HuH-7 (cell line): ENCODE results near the gene ATP1A2.
"Not testable (repeated sequence)": the region's sequence is repeated elsewhere in the genome, so short reads cannot be mapped to it uniquely, and the experiment has no call there.

Experiments used
- DNase-seq: peaks from one replicate; pipeline ENCODE4 v3.0.0; 2011; ENCODE audit warnings: low spot score

The ATP1A2 gene

DNA sequence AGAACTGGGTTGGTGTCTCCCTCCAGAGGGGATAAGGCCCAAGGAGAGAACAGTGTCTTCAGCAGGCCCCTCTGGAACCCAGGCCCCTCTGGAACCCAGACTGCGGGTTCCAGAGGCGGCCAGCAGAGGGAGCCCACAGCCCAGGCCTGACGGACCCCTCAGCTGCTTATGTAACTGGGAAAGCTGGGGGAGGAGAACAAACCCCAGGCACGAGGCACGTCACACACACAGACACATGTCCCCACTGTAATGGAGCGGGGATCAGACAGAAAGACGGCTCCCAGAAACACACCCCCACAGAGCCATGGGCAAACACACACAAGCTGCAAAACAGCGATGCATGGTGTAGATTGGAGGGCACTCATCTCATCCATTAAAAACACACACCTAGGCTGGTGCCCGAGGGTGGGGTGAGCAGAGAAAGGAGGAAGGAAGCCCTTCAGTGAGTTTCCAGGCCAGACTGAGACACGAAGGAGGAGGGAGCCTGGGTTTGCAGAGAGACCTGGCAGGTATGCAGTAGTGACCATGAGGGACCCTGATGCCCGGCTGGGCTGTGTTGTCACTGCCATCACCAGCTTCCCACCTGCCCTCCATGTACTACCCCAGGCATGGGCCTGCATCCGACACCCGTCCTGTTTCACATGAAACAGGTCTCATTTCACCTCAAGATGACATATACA lies 14.4 kb upstream of the ATP1A2 start:
- DNase-seq: peak; percentile 88

DNA sequence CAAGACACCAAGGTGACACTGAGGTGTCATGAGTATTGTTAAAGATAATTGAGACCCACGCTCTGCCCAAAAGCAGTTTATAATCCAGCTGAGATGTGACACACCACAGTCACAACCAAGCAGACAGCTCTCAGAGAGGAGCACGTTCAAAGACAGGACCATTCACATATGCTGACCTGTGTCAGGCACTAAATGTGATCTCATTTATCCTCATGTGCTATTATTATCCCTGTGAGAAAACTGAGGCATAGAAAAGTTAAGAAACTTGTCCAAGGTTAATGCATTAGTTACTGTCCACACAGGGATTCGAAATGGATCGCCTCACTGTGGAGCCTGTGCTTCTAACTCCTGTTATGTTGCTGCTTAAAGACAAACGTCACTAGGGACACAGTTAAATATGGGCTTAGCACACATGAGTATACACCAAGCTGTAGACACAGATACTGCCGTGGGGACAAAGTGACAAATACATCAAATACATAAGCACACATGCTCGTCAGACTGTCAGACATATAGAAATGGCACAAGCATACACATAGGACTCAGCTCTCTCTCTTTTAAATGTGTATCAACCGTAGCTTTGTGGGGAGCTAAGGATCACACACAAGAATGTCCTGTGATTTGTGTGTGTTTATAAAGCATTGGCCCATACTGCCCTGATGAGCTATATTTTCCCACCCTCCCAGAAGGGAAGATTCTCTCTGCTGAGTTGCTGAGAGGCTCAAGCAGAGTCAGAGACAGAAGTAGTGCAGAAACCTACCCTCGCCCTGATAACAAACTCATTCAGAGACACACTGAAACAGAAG lies 13.6 kb upstream of the ATP1A2 start:
- no peak for DNase-seq

DNA sequence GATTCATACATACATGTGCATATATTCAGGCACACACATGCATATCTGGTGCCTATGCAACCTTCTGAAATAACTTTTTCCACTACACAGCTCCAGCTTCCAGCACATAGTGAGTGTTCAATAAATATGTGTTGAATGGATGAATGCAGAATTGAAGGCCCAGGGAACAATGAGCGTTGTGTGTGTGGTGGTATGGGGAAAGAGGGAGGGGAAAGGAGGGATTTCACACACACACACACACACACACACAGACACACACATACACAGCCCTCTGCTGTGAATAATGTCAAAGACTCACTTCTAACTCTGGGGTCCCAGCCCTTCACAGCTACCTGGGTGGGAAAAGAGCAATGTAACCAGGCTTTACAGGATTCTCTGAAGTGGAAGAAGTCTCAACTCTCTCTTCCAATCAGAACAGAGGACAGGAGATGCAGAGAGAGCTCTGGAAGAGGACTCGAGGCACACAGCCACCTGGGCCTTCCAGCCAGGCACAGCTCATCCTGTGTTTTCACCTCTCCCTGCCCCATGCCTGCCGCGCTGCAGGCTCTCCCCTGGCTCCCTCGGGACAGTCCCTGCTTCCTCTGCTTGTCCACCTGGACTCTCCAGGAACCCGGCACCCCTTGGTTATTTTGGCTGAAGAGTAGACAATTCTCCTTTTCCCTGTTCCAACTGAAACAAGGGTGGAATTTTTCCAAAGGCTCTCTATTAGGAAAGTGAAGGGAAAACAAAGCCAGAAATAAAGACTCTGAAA lies 11.7 kb upstream of the ATP1A2 start:
- no peak for DNase-seq

DNA sequence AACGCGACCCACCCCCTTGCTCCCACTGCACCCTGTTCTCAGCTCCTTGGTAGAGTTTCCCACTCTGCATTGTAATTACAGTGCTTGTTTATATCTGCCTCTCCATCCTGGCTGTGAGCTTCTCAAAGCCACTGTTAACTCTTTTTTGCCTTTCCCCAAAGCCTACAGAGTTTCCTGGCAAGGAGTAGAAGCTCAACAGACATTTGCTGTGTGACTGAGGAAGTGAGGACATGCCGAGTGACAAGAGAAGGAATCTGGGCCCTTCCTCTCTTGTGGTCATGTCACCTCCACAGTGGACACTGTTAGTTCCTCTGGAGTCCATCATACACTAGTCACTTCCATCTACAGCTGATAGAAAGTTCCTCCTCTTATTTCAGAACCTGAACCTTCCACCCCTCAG lies 11.1 kb upstream of the ATP1A2 start:
- no peak for DNase-seq

DNA sequence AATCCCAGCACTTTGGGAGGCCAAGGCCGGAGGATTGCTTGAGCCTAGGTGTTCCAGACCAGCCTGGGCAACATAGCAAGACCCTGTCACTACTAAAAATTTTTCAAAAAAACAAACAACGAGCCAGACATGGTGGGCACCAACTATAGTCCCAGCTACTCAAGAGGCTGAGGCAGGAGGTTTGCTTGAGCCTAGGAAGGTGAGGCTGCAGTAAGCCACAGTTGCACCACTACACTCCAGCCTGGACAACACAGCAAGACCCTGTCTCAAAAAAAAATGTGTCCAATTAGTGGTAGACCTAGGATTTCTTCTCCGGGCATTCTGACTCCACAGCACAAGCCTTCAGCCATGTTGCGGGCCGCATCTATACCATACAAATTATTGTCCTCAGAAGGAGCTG lies 10.4 kb upstream of the ATP1A2 start:
- no peak for DNase-seq

DNA sequence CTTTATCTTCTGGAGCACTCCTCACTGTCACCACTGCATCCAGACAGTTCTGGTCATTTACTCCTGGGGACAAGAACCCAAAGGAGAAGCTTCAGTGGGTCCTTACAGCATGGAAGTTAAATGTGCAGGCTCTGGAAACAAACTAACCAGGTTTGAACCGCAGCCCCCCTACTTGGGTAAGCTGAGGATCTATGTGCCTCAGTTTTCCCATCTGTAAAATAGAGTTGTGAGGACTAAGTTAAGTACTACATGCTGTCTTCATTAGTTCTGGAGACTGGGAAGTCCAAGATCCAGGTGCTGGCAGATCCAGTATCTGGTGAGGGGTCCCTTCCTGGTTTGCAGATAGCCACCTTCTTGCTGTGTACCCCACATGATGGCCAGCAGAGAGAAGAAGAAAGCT lies 8.0 kb upstream of the ATP1A2 start:
- DNase-seq: no peak

DNA sequence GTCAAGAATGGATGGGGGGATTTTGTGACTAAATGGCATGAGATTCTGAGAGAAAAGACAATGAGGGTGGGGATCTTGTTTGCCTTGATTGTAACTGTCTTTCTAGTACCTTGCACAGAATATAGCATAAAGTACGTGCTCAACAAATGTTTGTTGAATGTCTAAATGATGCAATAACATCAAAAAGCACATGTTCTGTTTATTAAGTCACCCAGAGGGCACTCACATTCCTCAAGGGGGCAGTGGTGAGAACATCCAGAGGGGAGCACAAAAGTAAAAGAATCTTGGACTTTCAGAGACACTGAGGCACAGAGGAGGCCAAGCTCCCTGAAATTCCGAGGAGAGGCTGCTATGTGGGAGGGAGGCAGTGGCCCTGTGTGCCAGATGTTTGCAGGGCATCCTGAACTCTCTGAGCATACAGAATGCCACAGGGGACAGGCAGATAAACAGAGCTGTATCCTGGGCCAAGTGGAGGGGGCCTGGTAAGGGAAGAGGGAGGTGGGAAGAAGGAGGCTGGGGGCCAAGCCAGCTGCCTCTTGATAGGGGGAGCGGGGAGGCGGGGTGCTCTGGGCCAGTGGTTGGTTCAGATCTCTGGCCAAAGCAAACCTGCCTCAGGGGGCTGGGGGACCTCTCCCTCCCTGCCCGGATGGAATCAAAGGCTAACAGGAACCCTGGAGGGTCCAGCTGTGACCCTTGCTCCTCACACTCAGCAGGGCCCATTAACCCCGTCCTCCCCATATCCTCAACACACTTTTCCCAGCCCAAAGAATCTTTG lies 6.5 kb upstream of the ATP1A2 start:
- DNase-seq: peak; percentile 41

DNA sequence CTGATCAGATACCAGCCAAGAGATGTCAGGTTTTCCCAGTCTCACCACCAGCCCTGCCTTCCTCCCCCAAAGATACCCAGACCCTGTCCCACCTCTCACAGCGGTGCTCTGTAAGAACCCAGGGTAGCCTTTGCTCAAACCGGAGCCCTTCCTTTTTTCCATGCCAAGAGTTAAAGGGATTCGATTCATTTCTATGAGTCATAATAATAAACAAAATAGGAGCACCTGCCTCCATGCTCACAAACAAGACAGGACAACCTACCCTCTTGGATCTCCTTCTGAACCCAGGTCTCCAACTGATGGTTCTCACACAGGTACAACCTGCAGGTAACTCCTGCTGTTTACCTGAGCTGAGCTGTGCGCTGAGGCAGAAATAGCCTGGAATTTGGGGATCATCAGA lies 5.9 kb upstream of the ATP1A2 start:
- DNase-seq: no peak

DNA sequence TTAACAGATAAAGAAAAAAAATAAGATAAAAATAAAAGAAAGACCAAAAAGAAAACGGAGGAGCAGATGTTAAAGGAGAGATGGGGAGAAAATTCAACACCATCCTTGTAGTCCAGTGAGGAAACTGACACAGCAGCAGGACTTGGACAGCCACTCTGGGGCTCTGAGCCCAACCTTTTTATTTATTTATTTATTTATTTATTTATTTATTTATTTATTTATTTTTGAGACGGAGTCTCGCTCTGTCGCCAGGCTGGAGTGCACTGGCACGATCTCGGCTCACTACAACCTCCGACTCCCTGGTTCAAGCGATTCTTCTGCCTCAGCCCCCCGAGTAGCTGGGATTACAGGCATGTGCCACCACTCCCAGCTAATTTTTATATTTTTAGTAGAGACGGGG lies 4.1 kb upstream of the ATP1A2 start:
- not testable (repeated sequence) for DNase-seq

DNA sequence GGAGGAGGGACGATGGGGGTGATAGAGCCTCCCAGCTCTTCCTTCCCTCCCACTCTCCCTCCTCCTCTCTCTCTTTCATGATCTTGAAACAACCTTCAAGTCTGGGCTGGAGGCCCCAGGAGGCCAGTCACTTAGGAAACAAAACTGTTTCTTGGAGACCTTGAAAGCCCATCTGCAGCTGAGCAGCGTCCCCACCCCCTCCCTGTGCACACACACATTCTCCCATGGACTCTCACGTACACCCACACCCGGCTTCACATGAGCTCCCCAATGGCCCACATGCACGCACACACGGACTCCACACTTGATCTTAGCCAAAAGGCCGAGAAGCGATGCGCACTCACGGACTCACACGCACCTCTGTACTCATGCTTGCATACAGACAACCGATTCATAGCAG lies 3.2 kb upstream of the ATP1A2 start:
- DNase-seq: no peak

DNA sequence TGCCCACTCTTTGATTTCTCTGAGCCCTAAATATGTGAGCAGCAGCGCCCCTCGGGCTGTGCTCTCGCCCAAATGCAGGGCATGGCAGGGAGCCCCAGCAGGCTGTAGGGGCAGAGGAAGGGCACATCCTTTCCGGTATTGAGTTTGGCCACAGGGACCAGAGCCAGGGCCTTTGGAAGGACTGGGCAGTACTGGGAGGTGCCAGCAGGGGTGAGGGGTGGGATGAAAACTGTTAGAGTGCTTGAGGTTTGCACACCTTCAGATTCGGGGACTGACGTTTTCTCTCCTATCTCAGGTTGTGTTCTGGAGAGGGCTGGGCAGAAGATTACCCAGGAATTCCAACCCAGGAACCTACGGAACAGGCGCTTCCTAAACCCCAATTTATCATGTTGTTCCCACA lies 2.2 kb upstream of the ATP1A2 start:
- no peak for DNase-seq

DNA sequence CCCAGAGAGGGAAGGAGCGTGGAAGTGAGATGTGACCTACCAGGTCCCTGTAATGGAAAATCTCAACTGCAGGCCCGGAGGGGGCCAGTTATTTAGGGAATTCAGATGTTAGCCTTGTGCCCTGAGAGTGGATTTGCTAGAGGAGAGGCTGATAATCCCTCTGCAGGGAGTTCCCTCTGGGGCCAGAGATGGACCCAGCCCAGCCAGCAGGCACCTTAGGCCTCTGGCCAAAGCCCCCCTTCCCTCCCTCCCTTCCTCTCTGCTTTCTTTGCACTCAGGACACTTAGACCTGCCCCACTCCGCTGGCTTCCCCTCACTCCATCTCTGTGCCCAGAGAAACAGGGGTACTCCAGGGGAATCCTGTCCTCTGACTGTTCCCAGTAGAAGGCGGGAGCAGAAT lies 1.5 kb upstream of the ATP1A2 start:
- no peak for DNase-seq

DNA sequence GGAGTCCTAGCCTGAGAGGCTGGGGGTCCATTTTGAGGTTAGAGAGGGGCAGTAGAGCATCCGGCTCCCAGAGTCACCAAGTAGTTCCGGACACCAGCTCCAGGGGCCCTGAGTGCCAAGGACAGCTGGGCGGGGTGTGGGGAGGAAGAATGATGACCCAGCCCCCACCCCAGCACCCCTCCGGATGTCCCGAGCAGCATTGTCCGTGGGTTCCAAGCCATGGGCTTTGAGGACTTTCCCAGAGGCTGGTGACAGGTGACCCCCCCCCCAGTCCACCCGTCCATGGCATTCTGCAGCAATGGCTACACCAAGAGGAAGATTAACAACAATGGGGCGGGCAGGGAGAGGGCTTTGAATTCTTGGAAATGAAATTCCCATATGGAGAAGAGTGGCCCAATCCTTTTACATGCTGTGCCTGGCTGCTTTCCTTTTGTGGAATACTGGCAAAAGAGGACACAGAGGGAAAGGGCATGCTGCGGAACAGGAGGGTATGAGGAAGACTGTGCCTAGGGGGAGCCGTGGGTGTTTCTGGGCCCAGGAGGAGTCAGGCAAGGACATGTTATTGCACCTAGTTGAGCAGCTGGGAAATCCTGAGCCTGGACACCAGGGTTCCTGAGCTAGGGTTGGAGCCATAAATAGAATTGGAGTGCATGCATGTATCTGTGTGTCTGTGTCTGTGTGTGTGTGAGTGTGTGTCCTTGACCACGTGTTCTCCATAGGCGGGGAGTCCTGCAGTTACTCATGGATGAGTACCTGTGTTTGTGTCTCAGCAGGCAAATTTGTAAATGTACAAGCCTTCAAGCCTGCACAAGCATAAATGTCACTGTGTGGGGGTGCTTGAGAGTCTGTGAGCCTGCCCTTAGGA lies 956 bp downstream of the ATP1A2 start:
- DNase-seq: no peak

DNA sequence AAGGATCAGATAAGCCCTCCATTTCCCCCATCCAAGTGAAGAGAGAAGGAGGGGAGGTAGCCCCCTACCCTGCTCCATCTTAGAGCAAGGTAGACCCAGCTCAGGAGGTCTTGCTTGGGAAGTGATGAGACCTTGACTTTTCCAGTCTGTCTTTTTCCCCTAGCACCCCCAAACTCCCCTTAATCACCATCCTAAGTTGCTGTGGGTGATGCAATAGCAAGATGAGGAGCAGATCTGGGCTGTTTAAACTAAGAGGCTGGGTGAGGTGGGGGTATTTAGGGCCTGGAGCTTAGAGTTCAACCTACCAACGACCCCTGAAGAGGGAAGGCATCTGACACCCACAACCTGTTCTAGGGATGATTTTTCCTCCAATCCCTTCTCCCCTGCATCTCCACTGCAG lies 1.7 kb downstream of the ATP1A2 start:
- DNase-seq: no peak

DNA sequence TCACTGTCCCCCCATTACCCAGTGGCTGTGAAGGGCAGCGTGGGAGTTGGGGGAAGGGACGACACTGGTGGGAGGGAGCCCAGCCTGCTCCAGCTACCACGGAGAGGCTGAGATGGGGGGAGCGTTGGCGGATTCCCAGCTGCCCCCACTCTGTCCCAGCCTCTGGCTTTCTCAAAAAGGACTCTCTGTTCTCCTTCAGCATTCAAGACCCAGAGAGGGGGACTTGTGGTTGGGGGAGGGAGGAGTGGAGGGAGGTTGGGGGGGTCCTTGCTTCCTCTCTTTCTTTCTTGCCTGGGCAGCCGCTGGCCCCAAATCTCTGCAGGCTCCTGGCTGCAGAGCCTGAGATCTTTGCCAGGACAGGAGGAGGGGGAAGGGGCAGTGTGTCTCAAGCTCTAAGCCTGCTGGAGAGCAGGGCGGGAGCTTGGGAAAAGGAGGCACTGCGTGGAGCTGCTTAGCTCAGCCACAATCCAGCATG lies 2.2 kb downstream of the ATP1A2 start:
- DNase-seq: no peak

DNA sequence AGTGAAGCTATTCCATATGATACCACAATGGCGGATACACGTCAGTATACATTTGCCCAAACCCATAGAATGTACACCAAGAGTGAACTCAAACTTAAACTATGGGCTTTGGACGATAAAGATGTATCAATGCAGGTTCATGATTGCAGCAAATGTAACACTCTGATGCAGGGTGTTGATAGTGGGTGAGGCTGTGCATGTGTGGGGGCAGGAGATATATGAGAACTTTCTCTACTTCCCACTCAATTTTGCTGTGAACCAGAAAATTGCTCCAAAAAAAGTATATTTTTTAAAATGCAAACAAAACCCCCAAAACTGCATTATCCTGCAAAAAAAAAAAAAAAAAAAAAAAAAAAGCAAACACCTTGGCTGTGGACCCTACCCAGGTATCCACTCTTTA lies 3.4 kb downstream of the ATP1A2 start:
- no peak for DNase-seq

DNA sequence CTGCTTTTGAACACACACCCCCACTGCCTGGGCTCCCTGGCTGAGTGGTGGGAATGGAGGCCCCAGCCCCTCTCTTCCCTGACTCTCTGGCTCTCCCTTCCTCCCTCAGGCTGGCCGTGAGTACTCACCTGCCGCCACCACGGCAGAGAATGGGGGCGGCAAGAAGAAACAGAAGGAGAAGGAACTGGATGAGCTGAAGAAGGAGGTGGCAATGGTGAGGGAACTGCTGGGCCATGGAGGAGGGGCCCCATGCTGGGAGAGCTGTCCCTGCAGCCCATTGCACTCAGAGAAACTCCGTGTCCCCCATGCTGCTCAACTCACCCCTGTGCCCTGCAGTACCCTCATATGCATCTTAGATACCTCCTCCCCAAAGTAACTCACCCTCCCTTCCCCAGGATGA lies 5.2 kb downstream of the ATP1A2 start:
- DNase-seq: no peak

DNA sequence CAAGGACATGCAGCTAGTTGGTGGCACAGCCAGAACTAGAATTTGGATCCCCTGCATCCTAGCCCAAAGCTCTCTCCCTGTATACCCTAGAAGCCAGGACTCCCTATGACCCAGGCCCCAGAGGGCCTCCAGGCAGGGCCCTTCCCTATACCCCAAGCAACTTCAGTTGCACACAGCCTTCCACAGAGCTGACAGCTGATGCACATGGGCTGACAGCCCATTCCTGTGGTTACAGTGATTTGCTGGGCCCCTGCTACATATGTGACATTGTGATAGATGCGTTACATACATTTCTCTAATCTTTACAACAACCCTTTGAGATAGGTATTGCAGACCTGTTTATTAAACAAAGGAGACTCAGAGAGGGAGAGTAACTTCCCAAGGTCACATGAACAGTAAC lies 5.8 kb downstream of the ATP1A2 start:
- DNase-seq: no peak

DNA sequence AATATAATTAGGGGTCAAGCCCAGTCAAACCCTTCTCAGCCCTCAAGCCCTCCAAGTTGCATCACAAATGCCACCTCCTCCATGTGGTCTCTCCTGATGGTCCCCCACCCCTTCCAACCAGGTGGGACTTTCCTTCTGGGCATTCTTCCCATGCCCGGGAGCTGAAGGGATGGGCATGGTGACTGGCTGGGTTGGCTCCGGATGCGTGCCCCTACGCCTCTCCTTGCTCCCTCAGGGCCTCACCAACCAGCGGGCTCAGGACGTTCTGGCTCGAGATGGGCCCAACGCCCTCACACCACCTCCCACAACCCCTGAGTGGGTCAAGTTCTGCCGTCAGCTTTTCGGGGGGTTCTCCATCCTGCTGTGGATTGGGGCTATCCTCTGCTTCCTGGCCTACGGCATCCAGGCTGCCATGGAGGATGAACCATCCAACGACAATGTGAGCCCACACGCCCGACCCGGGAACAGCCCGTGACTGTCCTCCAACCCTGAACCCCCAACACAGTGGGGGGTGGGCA lies 7.5 kb downstream of the ATP1A2 start:
- no peak for DNase-seq

DNA sequence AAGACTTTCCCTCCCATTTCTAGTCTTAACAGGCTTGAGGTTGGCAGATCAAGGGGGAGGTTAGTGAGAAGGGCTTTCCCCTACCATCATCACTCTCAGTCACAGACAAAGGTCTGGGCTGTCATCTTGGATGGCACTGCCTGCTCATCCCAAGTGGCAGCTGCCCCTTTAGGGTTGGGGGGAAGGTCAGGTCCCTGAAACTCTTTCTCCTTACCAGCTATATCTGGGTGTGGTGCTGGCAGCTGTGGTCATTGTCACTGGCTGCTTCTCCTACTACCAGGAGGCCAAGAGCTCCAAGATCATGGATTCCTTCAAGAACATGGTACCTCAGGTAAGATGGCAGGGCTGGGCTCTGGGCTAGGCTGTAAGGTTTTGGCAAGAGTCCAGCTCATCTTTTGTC lies 8.2 kb downstream of the ATP1A2 start:
- no peak for DNase-seq
